Caco-2 (cell line): ENCODE results near the gene DAB1. TPM values are rescaled to one million over a fixed set of nuclear protein-coding genes. Genes with fewer than 3 reads are reported as not detected.

Experiments used
- BruUV-seq: library from RNA; stranded (reverse); fragments of 400-500 nt; replicated peaks from 2 replicates; lab custom pipeline; 2021; lab: Mats Ljungman, UMichigan
- CTCF ChIA-PET: fragments of 300-600 bp; sonication (Branson Sonifier 250); formaldehyde crosslinking; loops from one replicate; lab custom pipeline; 2022; ENCODE audit warnings: antibody characterized with exemption; lab: Charles Lee
- POLR2A ChIA-PET: fragments of 300-600 bp; sonication (Branson Sonifier 250); formaldehyde crosslinking; loops from one replicate; lab custom pipeline; 2022; ENCODE audit warnings: antibody characterized with exemption; lab: Charles Lee
- DNase-seq, 2 experiments: peaks; one replicate each; pipeline versions ENCODE4 v3.0.0 to v3.0.0-alpha.2; 2020 to 2022
- H3K27me3 ChIP-seq: replicated peaks from 2 replicates; pipeline ENCODE4 v1.6.0; 2011; ENCODE audit warnings: low read length; ENCODE audit not compliant: control insufficient read depth, insufficient read depth
- H3K36me3 ChIP-seq: 2 replicates; pipeline ENCODE4 v1.5.1; 2011; ENCODE audit warnings: low read length; ENCODE audit not compliant: control insufficient read depth, insufficient read depth
- H3K4me1 ChIP-seq: fragments of 250-450 bp; sonication (Bioruptor Pico); 2 replicates; pipeline ENCODE4 v1.5.1; 2020; ENCODE audit warnings: mild to moderate bottlenecking
- H3K4me3 ChIP-seq: 2 replicates; pipeline ENCODE4 v1.5.1; 2011; ENCODE audit warnings: low read depth, mild to moderate bottlenecking, control low read depth, low read length
- H3K9me3 ChIP-seq: fragments of 250-450 bp; sonication (Bioruptor Pico); 2 replicates; pipeline ENCODE4 v1.5.1; 2020; ENCODE audit warnings: mild to moderate bottlenecking, moderate library complexity
- H3K27ac Mint-ChIP-seq: one replicate; pipeline ENCODE4 v1.8.0; 2022; ENCODE audit warnings: mixed read lengths; ENCODE audit not compliant: unreplicated experiment
- H3K27me3 Mint-ChIP-seq: one replicate; pipeline ENCODE4 v1.8.0; 2022; ENCODE audit warnings: mixed read lengths; ENCODE audit not compliant: insufficient read depth, unreplicated experiment
- H3K36me3 Mint-ChIP-seq: one replicate; pipeline ENCODE4 v1.8.0; 2022; ENCODE audit warnings: mild to moderate bottlenecking, mixed read lengths; ENCODE audit not compliant: insufficient read depth, unreplicated experiment
- H3K4me1 Mint-ChIP-seq: one replicate; pipeline ENCODE4 v1.8.0; 2022; ENCODE audit warnings: low read depth, mixed read lengths; ENCODE audit not compliant: unreplicated experiment
- H3K4me3 Mint-ChIP-seq: one replicate; pipeline ENCODE4 v1.8.0; 2022; ENCODE audit warnings: mild to moderate bottlenecking, moderate library complexity, mixed read lengths; ENCODE audit not compliant: unreplicated experiment
- H3K9me3 Mint-ChIP-seq: one replicate; pipeline ENCODE4 v1.8.0; 2022; ENCODE audit warnings: mixed read lengths; ENCODE audit not compliant: unreplicated experiment
- CTCF ChIP-seq, 2 experiments: fragments of 200-600 bp in 1 of 2; IDR thresholded peaks; 1 replicate in 1 of 2; 2 replicates in 1 of 2; pipeline versions ENCODE4 v1.5.1 to v1.8.0; 2011 to 2022; ENCODE audit warnings: antibody characterized with exemption in 1 of 2, control low read depth in 1 of 2, inconsistent platforms in 1 of 2, low read depth in 1 of 2, low read length in 1 of 2, mild to moderate bottlenecking in 1 of 2, moderate library complexity in 1 of 2; ENCODE audit not compliant: insufficient read depth in 1 of 2, severe bottlenecking in 1 of 2, unreplicated experiment in 1 of 2
- intact Hi-C: fragments of 100-400 bp; cut with micrococcal nuclease; formaldehyde crosslinking; loops from one replicate; pipeline ENCODE4 v1.10.0; 2022; ENCODE audit not compliant: unreplicated experiment
- total RNA-seq: library from RNA; stranded (reverse); gene quantifications from 2 replicates; pipeline ENCODE4 v1.2.3, GENCODE V29; 2022

Gene DAB1
- total RNA-seq, 1 experiment from 2014 or later: 0.32 TPM

- ChIA-PET CTCF (no interaction called here), POLR2A (no interaction called here)
- intact Hi-C loops: no loop called here
- Histone ChIP-seq H3K4me1 (0 out of 2 replicates have a peak, but pooled peaks cover 3% of the 10 kb centered on the region), H3K27me3 (no peaks in the 10 kb centered on the region), H3K4me3 (no peak overlapping the region), H3K9me3 (no peaks in the 10 kb centered on the region), H3K36me3 (no peaks in the 10 kb centered on the region)
- H3K27ac Mint-ChIP-seq: no peak overlapping the region
- BruUV-seq: no TSS peak
- H3K4me1 Mint-ChIP-seq: peaks cover 10% of the 10 kb centered on the region
- TF ChIP-seq CTCF (IDR thresholded peaks at IDR 0.05; ENCODE audit: insufficient read depth in 1 of 2, low read depth in 1 of 2, low read length in 1 of 2, severe bottlenecking in 1 of 2, unreplicated experiment in 1 of 2): no peak
- H3K9me3 Mint-ChIP-seq: peaks cover 9% of the 10 kb centered on the region
- H3K4me3 Mint-ChIP-seq: no peak overlapping the region
- H3K36me3 Mint-ChIP-seq: no peaks in the 10 kb centered on the region
- no peaks in the 10 kb centered on the region for H3K27me3 Mint-ChIP-seq
- DNase-seq: no peak
These were observed 267.0 kb downstream of the DAB1 start for GRCh38 chr1:57156907-57157306.

- Histone ChIP-seq H3K27me3 (no peaks in the 10 kb centered on the region), H3K4me1 (no peaks in the 10 kb centered on the region), H3K36me3 (no peaks in the 10 kb centered on the region), H3K9me3 (no peaks in the 10 kb centered on the region), H3K4me3 (no peak overlapping the region)
- Mint-ChIP-seq H3K27ac (no peak overlapping the region), H3K36me3 (no peaks in the 10 kb centered on the region), H3K4me3 (no peak overlapping the region), H3K27me3 (no peaks in the 10 kb centered on the region), H3K4me1 (no peaks in the 10 kb centered on the region), H3K9me3 (no peaks in the 10 kb centered on the region)
- DNase-seq: no peak
- ChIA-PET POLR2A (no interaction called here), CTCF (no interaction called here)
- BruUV-seq: no TSS peak
- TF ChIP-seq CTCF (IDR thresholded peaks at IDR 0.05; ENCODE audit: insufficient read depth in 1 of 2, low read depth in 1 of 2, low read length in 1 of 2, severe bottlenecking in 1 of 2, unreplicated experiment in 1 of 2): no peak
- intact Hi-C loops: no loop called here
These were observed 277.8 kb downstream of the DAB1 start for GRCh38 chr1:57146100-57146499.

- no peak for TF ChIP-seq CTCF (IDR thresholded peaks at IDR 0.05; ENCODE audit: insufficient read depth in 1 of 2, low read depth in 1 of 2, low read length in 1 of 2, severe bottlenecking in 1 of 2, unreplicated experiment in 1 of 2)
- ChIA-PET POLR2A (no interaction called here), CTCF (no interaction called here)
- H3K4me3 ChIP-seq: no peak overlapping the region
- no peaks in the 10 kb centered on the region for H3K4me1 Mint-ChIP-seq
- no peaks in the 10 kb centered on the region for H3K27me3 Mint-ChIP-seq
- H3K27ac Mint-ChIP-seq: no peak overlapping the region
- H3K27me3 ChIP-seq: no peaks in the 10 kb centered on the region
- H3K36me3 Mint-ChIP-seq: no peaks in the 10 kb centered on the region
- no peaks in the 10 kb centered on the region for H3K36me3 ChIP-seq
- BruUV-seq: no TSS peak
- no peaks in the 10 kb centered on the region for H3K9me3 Mint-ChIP-seq
- no peaks in the 10 kb centered on the region for H3K4me1 ChIP-seq
- intact Hi-C loops: no loop called here
- H3K9me3 ChIP-seq: no peaks in the 10 kb centered on the region
- no peak for DNase-seq
- no peak overlapping the region for H3K4me3 Mint-ChIP-seq
These were observed 280.9 kb downstream of the DAB1 start for GRCh38 chr1:57142999-57143398.
